GM12801 (cell line): Measurements from ENCODE around the gene ZBTB20.

Experiments
- CTCF ChIP-seq: IDR thresholded peaks from one replicate; pipeline ENCODE4 v1.5.1; 2011; ENCODE audit warnings: control low read depth; ENCODE audit not compliant: insufficient read length; ENCODE audit errors: extremely low read depth

The ZBTB20 gene

DNA sequence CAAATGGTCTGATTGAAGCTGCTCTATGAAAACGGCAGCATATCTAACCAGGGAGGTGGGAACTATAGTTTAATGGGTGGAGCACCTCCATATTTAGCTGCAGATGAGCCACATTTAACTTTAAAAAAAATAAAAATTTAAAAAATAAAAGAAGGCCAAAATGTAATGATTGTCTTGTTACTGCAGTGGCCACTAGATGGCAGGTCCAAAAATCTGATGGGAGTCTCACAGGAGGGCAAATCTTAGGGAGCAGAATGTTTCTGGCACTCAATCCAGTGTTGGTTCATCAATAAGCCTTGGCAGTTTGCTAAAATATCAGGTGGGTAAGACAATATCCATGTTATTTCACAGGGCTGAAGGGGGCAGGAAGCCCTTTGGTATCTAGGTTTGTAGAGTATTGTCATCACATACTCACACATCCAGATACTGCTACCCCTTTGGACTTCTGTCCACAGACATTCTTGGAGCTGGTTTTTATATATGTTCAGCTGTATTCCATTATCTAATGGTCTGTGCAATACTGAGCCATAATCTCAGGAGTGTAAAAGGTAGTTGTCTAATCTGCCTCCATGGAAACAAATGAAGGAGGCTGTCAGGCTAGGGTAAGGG, 619.9 kb downstream of the ZBTB20 start:
- no peak for TF ChIP-seq CTCF

DNA sequence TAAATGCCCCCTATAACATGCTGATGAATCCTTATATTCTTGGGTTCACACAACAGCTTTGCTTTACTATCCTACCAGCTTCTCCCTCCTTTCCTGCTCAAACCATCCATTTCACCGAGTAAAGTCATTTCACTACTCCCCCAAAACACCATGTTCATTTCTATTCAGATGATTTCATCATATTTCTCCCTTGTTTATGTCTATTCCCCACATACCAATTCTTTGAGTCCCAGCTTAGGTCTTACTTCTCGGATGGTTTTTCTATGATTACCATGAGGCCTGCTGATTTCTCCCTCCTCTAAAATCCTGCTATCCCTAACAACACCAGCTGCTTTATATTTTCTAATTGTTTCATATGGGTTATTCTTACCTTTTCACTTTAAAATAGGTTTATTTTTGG, 621.8 kb downstream of the ZBTB20 start:
- no peak for TF ChIP-seq CTCF

DNA sequence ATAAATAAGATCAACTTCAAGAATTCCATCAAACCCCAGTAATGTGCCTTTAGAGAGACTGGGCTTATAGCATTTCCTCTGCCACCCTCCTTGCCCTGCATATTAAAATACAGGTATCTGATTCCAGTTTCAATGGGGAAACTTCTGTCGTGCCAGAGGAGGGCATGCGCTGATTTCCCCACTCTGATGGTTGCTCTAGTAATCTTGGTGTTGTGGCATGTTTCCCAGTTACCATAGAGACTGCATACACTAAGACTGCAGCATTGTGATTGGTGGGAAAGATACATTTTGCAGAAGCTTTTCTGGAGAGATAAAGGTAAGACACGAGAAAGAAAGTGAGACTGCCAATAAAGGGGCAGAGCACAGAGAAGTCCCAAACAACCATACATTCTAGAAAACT, 627.7 kb downstream of the ZBTB20 start:
- TF ChIP-seq CTCF: no peak

- TF ChIP-seq CTCF: no peak
Measured at GRCh38 chr3:114518206-114518808, 628.8 kb downstream of the ZBTB20 start.

- no peak for TF ChIP-seq CTCF
Measured at GRCh38 chr3:114510201-114510600, 636.9 kb downstream of the ZBTB20 start.

DNA sequence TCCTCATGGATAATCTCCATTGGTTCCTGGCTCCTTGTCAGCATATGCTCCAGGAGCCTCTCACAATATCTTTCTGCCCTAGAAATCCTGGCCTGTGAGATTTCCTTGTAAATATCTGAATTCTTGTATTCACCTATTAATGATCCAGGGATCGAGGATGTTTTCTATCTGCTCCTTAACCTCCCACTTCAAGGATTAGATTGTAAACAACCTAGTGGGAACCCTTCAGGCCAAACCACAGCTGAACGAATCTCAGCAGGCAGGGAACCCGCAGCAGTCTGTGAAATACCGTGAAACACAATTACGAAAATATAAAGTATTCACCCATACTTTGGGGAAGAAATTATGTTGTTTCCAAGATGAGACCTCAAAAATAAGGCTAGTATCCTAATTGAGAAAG, 637.3 kb downstream of the ZBTB20 start:
- no peak for TF ChIP-seq CTCF

GRCh38 chr3:114508976-114509375, 638.1 kb downstream of the ZBTB20 start:
- no peak for TF ChIP-seq CTCF
